ENCODE measurements around the gene KIF17.

The KIF17 gene

DNA sequence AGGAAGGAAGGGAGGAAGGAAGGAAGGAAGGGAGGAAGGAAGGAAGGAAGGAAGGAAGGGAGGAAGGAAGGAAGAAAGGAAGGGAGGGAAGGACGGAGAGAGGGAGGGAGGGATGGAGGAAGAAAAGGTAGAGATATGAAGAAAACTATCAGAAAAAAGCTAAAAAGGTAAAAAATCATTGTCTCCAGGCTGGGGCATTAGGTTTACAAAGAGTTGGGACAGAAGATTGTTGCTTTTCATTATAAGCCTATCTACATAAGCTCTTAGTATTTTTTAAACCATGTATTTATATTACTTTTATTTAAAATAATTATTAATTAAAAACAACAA is 91.7 kb downstream of the KIF17 start:
- DNase-seq (ENCODE audit: low read depth in 2 of 2): no peak

GRCh38 chr1:20625176-20626097 is 92.4 kb downstream of the KIF17 start:
- DNase-seq (ENCODE audit: low read depth in 2 of 2): no peak

GRCh38 chr1:20624709-20625108 is 93.1 kb downstream of the KIF17 start:
- DNase-seq (ENCODE audit: low read depth in 2 of 2): no peak

DNA sequence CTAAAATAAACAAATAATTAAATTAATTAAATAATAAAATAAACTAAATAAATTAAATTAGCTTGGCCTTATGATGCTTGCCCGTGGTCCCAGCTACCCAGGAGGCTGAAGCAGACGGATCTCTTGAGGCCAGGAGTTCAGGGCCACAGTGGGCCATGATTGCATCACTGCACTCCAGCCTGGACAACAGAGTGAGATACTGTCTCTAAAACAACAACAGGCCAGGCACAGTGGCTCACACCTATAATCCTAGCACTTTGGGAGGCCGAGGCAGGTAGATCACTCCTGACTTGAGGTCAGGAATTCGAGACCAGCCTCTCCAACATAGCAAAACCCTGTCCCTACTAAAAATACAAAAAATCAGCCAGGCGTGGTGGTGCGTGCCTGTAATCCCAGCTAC is 96.8 kb downstream of the KIF17 start:
- no peak for DNase-seq (ENCODE audit: low read depth in 2 of 2)

DNA sequence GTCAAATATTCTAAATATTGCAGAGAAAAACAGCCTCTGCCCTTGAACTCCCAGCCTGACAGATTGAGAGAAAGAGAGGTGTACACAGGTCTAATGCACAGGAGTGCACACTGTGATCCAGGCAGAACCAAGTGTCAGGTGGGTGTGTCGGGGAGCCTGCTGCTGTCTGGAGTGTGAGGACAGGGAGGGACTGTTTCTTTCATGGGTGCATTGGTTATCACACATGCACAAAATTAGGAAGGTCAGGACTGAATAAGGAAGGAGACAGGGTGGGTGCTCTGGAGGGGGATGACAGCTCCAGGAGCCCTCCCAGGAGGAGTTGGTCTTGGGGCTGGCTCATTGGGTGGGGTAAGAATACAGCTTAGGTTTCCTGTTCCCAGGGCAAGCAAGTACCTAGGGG is 97.8 kb downstream of the KIF17 start:
- no peak for DNase-seq (ENCODE audit: low read depth in 2 of 2)

GRCh38 chr1:20618550-20618949 is 99.3 kb downstream of the KIF17 start:
- no peak for DNase-seq (ENCODE audit: low read depth in 2 of 2)

GRCh38 chr1:20616847-20617487 is 100.8 kb downstream of the KIF17 start:
- DNase-seq (ENCODE audit: low read depth in 2 of 2): no peak

GRCh38 chr1:20615946-20616846 is 101.6 kb downstream of the KIF17 start:
- no peak for DNase-seq (ENCODE audit: low read depth in 2 of 2)

- DNase-seq (ENCODE audit: low read depth in 2 of 2): no peak
These were observed 103.7 kb downstream of the KIF17 start for GRCh38 chr1:20614131-20614579.
